Type B pancreatic cell (in vitro differentiated cells): ENCODE results near the gene PCMT1. TPM values are rescaled to one million over a fixed set of nuclear protein-coding genes. Genes with fewer than 3 reads are reported as not detected.
"Not testable (repeated sequence)": the region's sequence is repeated elsewhere in the genome, so short reads cannot be mapped to it uniquely, and the experiment has no call there.

Experiments
- DNase-seq: peaks from one replicate; pipeline ENCODE4 v3.0.0; 2021; ENCODE audit warnings: mixed read lengths; ENCODE audit not compliant: unreplicated experiment; ENCODE audit errors: extremely low spot score
- H3K27ac Mint-ChIP-seq: 2 replicates; pipeline ENCODE4 v1.8.0; 2021; ENCODE audit warnings: mild to moderate bottlenecking, mixed read lengths
- H3K27me3 Mint-ChIP-seq: 2 replicates; pipeline ENCODE4 v1.8.0; 2021; ENCODE audit warnings: mixed read lengths
- H3K36me3 Mint-ChIP-seq: 2 replicates; pipeline ENCODE4 v1.8.0; 2021; ENCODE audit warnings: mixed read lengths
- H3K4me1 Mint-ChIP-seq: one replicate; pipeline ENCODE4 v1.8.0; 2021; ENCODE audit warnings: mixed read lengths; ENCODE audit not compliant: unreplicated experiment
- H3K4me3 Mint-ChIP-seq: 2 replicates; pipeline ENCODE4 v1.8.0; 2021; ENCODE audit warnings: mild to moderate bottlenecking, mixed read lengths
- H3K9me3 Mint-ChIP-seq: 2 replicates; pipeline ENCODE4 v1.8.0; 2021; ENCODE audit warnings: mixed read lengths
- total RNA-seq: library from RNA; stranded (reverse); gene quantifications from 2 replicates; pipeline ENCODE4 v1.2.1, GENCODE V29; 2021; ENCODE audit warnings: low replicate concordance
- TF ChIP-seq, protein P1 (sequence below): fragments of 200-600 bp; sonication (generic); conservative IDR thresholded peaks from 2 replicates; pipeline ENCODE4 v1.5.0; 2021; ENCODE audit warnings: antibody characterized with exemption, mild to moderate bottlenecking

PCMT1 gene
- total RNA-seq, 1 donor from 2014 or later: 61.2 TPM

DNA sequence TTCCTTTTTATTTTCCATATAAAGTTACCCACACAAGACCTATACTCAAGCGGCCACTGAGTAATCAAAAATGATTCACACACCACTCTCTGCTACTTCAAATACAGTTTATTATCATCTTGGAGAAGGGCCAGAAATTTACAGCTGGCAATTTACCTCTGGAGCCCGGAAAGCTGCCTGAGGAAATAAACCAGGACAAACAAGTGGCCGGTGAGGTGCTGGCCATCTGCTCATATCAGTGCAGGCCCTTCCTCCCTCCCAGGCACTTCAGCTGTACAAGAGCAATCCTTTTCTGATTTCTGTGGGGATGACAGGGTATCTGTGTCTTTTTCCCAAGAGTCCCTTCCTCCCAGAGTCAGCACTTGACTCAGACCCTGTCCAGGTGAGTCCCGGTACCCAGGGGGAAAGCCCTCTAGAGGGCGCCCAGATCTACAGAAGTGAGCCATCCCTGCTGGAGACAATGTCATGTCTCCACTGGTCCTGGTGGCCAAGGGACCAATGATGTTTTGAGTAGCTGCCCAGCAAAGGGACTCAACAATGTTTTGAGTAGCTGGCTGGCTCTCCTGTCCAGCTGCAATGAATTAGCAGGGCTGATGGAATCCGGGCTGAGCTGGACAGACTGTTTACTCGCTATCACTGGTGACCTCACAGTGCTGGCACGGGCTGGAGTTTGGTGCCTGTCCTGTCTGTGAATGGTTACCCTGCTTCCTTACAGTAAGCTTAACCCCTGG is 91.0 kb downstream of the PCMT1 start:
- Mint-ChIP-seq H3K9me3 (no peaks in the 10 kb centered on the region), H3K36me3 (peaks cover 21% of the 10 kb centered on the region), H3K27ac (no peak overlapping the region), H3K4me1 (peaks cover 13% of the 10 kb centered on the region), H3K4me3 (no peak overlapping the region), H3K27me3 (no peaks in the 10 kb centered on the region)
- no peak for DNase-seq
- TF ChIP-seq, protein P1, sequence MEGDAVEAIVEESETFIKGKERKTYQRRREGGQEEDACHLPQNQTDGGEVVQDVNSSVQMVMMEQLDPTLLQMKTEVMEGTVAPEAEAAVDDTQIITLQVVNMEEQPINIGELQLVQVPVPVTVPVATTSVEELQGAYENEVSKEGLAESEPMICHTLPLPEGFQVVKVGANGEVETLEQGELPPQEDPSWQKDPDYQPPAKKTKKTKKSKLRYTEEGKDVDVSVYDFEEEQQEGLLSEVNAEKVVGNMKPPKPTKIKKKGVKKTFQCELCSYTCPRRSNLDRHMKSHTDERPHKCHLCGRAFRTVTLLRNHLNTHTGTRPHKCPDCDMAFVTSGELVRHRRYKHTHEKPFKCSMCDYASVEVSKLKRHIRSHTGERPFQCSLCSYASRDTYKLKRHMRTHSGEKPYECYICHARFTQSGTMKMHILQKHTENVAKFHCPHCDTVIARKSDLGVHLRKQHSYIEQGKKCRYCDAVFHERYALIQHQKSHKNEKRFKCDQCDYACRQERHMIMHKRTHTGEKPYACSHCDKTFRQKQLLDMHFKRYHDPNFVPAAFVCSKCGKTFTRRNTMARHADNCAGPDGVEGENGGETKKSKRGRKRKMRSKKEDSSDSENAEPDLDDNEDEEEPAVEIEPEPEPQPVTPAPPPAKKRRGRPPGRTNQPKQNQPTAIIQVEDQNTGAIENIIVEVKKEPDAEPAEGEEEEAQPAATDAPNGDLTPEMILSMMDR: peak; percentile 53

DNA sequence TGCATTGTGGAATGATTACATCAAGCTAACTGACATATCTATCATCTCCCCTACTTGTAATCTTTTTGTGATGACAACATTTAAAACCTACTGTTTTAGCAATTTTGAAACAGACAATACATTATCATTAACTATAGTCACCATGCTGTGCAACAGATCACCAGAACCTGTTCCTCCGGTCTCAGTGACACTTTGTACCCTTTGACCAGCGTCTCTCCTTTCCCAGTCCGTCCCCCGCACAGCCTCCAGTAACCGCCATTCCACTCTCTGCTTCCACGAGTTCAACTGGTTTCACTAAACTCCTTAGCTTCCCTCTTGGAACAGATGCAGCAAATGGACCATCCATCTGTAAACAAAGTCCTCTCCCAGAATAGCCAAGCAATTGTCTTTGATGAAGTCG is 92.8 kb downstream of the PCMT1 start:
- peak overlapping the region; percentile 8 for H3K4me3 Mint-ChIP-seq
- H3K36me3 Mint-ChIP-seq: peaks cover 16% of the 10 kb centered on the region
- H3K27ac Mint-ChIP-seq: peak overlapping the region; percentile 77
- H3K9me3 Mint-ChIP-seq: no peaks in the 10 kb centered on the region
- TF ChIP-seq, protein P1: no peak
- DNase-seq: no peak
- H3K4me1 Mint-ChIP-seq: peaks cover 16% of the 10 kb centered on the region
- H3K27me3 Mint-ChIP-seq: no peaks in the 10 kb centered on the region

DNA sequence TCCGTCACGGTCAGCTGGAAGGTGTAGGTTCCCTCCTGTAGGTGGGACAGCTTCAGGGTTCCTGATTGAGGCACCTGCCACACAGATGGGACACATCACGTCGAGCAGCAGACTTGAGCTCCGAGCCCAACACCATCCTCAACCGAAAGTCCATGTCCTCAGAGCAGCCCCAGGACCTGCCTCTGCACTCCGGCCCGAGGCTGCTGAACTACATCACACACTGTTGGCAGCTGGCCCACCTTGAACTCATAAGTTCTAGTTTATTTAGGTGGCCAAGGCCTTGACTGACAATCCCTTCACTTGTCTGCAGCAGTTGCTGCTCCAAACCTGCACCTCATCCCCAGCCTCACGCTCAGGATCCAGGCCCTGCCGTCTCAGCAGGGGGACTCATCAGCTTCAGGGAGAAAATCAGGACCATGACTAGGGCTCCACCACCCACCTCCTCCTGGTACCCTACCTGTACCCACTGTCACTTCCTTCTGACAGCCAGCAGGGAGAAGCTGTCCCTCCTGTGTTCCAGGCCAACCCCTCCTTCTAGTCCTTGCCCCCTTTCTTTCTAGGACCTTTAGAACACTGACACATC is 93.6 kb downstream of the PCMT1 start:
- H3K27me3 Mint-ChIP-seq: no peaks in the 10 kb centered on the region
- no peak overlapping the region for H3K27ac Mint-ChIP-seq

GRCh38 chr6:149844036-149844435 is 94.5 kb downstream of the PCMT1 start:
- peaks cover 19% of the 10 kb centered on the region for H3K36me3 Mint-ChIP-seq
- not testable (repeated sequence) for H3K9me3 Mint-ChIP-seq, DNase-seq, H3K27me3 Mint-ChIP-seq, H3K27ac Mint-ChIP-seq, H3K4me3 Mint-ChIP-seq
- H3K4me1 Mint-ChIP-seq: peaks cover 16% of the 10 kb centered on the region

More for the DNA sequence above, 93.6 kb downstream of the PCMT1 start:
- Mint-ChIP-seq H3K36me3 (peaks cover 16% of the 10 kb centered on the region), H3K4me1 (peaks cover 16% of the 10 kb centered on the region), H3K4me3 (no peak overlapping the region), H3K9me3 (no peaks in the 10 kb centered on the region)
- TF ChIP-seq, protein P1: no peak
- DNase-seq: no peak

DNA sequence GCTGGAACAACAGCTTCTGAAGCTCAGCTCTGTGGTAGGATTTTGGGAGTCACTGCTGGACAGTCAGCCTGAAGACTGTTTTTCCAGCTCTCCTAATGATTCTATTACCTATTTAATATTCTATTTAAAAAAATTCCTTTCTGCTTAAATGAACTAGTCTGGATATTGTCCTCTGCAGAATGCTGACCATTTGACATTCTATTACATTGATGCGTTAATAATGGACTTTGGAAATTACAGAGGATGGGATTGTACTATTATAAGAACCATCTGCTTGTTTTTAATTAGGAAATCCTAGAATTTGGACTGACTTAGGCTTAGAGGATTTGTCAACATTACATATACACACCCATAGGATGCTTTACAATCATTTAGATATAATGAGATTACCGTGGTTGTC is 94.9 kb downstream of the PCMT1 start:
- no peak overlapping the region for H3K4me3 Mint-ChIP-seq
- H3K9me3 Mint-ChIP-seq: no peaks in the 10 kb centered on the region
- TF ChIP-seq, protein P1: no peak
- H3K27me3 Mint-ChIP-seq: no peaks in the 10 kb centered on the region
- H3K36me3 Mint-ChIP-seq: peaks cover 17% of the 10 kb centered on the region
- DNase-seq: no peak
- peaks cover 16% of the 10 kb centered on the region for H3K4me1 Mint-ChIP-seq
- H3K27ac Mint-ChIP-seq: no peak overlapping the region

- Mint-ChIP-seq H3K27me3 (no peaks in the 10 kb centered on the region), H3K9me3 (no peaks in the 10 kb centered on the region), H3K27ac (no peak overlapping the region), H3K4me3 (no peak overlapping the region), H3K36me3 (peaks cover 17% of the 10 kb centered on the region), H3K4me1 (peaks cover 16% of the 10 kb centered on the region)
- TF ChIP-seq, protein P1: no peak
- no peak for DNase-seq
These were observed 96.0 kb downstream of the PCMT1 start for GRCh38 chr6:149845549-149845948.
